ENCODE data around the gene FOXA2. TPM values are rescaled to one million over a fixed set of nuclear protein-coding genes. Genes with fewer than 3 reads are reported as not detected.

The FOXA2 gene
- total and polyA plus RNA-seq, 2 of the 13 experiments (the other 11 are each of a cell fraction or from before 2014, with no cell fraction given), result 8.8 to 12.2 TPM

- TF ChIP-seq PRDM4 (CRISPR knock-in tag; IDR thresholded peaks at IDR 0.05; ENCODE audit: borderline replicate concordance) (no peak), TBL1XR1 (IDR thresholded peaks at IDR 0.05; ENCODE audit: borderline replicate concordance, low read length, partially characterized antibody) (no peak), KLF11 (CRISPR knock-in tag; IDR thresholded peaks at IDR 0.05) (no peak; the same call in 1 of the 2 replicates), TAF1 (CRISPR knock-in tag; IDR thresholded peaks at IDR 0.05) (no peak), MXD4 (CRISPR knock-in tag; IDR thresholded peaks at IDR 0.05) (no peak), ZNF142 (CRISPR knock-in tag; IDR thresholded peaks at IDR 0.05) (no peak)
Observed at GRCh38 chr20:22585786-22586493, 1.6 kb upstream of the FOXA2 start (continued).
